HepG2 (cell line): ENCODE data around the gene TBX10. TPM values are rescaled to one million over a fixed set of nuclear protein-coding genes. Genes with fewer than 3 reads are reported as not detected.

ENCODE experiments used
- DMAP1 ChIP-seq: IDR thresholded peaks from 2 replicates; pipeline ENCODE4 v1.6.1; 2016
- HMGXB4 ChIP-seq, 2 experiments: sonication (generic) in 1 of 2; formaldehyde crosslinking in 1 of 2; IDR thresholded peaks; 2 replicates each; pipeline versions ENCODE4 v1.4.0 to v1.6.1; 2018 to 2020; ENCODE audit warnings: missing genetic modification reagents in 2 of 2, borderline replicate concordance in 1 of 2, low read depth in 1 of 2, mild to moderate bottlenecking in 1 of 2, missing biosample characterization in 1 of 2
- KDM2A ChIP-seq: sonication (generic); formaldehyde crosslinking; IDR thresholded peaks from 2 replicates; pipeline ENCODE4 v1.4.0; 2020; ENCODE audit warnings: low read depth, missing genetic modification reagents, borderline replicate concordance
- KDM5A ChIP-seq: fragments of 200-600 bp; sonication (generic); IDR thresholded peaks from 2 replicates; pipeline ENCODE4 v1.7.0; 2018; ENCODE audit warnings: antibody characterized with exemption, mild to moderate bottlenecking, low read length, borderline replicate concordance
- KDM5B ChIP-seq: sonication (generic); formaldehyde crosslinking; IDR thresholded peaks from 2 replicates; pipeline ENCODE4 v1.4.0; 2020; ENCODE audit warnings: missing genetic modification reagents, mild to moderate bottlenecking, borderline replicate concordance
- KLF6 ChIP-seq: IDR thresholded peaks from 2 replicates; pipeline ENCODE4 v1.8.0; 2016; ENCODE audit warnings: missing biosample characterization, missing genetic modification reagents
- NFATC3 ChIP-seq: sonication (generic); formaldehyde crosslinking; IDR thresholded peaks from 2 replicates; pipeline ENCODE4 v1.5.1; 2020; ENCODE audit warnings: mild to moderate bottlenecking, missing genetic modification reagents
- SMC3 ChIP-seq: IDR thresholded peaks from 2 replicates; pipeline ENCODE4 v1.6.1; 2011; ENCODE audit warnings: low read length, improper control_type of control experiment
- SP2 ChIP-seq: sonication (generic); formaldehyde crosslinking; IDR thresholded peaks from 2 replicates; pipeline ENCODE4 v1.5.1; 2020; ENCODE audit warnings: mild to moderate bottlenecking, missing genetic modification reagents
- TEAD3 ChIP-seq: optimal IDR thresholded peaks from 2 replicates; pipeline ENCODE3; 2016; ENCODE audit warnings: borderline replicate concordance
- UBTF ChIP-seq: sonication (generic); formaldehyde crosslinking; IDR thresholded peaks from 2 replicates; pipeline ENCODE4 v1.4.0; 2020; ENCODE audit warnings: mild to moderate bottlenecking, missing genetic modification reagents
- XRCC5 ChIP-seq: fragments of 200-400 bp; formaldehyde crosslinking; optimal IDR thresholded peaks from 2 replicates; pipeline ENCODE3; 2017; ENCODE audit warnings: mild to moderate bottlenecking, low read length
- YY1 ChIP-seq: IDR thresholded peaks from 2 replicates; pipeline ENCODE4 v1.6.1; 2011; ENCODE audit warnings: low read length, low read depth, moderate library complexity, mild to moderate bottlenecking; ENCODE audit not compliant: insufficient read depth, insufficient replicate concordance
- ZBTB33 ChIP-seq: sonication (generic); formaldehyde crosslinking; IDR thresholded peaks from 2 replicates; pipeline ENCODE4 v1.4.0; 2020; ENCODE audit warnings: missing genetic modification reagents
- ZMYM3 ChIP-seq: sonication (generic); formaldehyde crosslinking; IDR thresholded peaks from 2 replicates; pipeline ENCODE4 v1.5.1; 2020; ENCODE audit warnings: mild to moderate bottlenecking, missing genetic modification reagents
- ZNF292 ChIP-seq: sonication (generic); formaldehyde crosslinking; IDR thresholded peaks from 2 replicates; pipeline ENCODE4 v1.8.1; 2022; ENCODE audit warnings: mild to moderate bottlenecking, low read depth, missing genetic modification reagents, borderline replicate concordance
- ZNF501 ChIP-seq: sonication (generic); formaldehyde crosslinking; IDR thresholded peaks from 2 replicates; pipeline ENCODE4 v1.5.1; 2020; ENCODE audit warnings: mild to moderate bottlenecking, moderate library complexity, missing genetic modification reagents
- ZNF629 ChIP-seq: sonication (generic); formaldehyde crosslinking; conservative IDR thresholded peaks from 2 replicates; pipeline ENCODE4 v1.5.0; 2020; ENCODE audit warnings: missing genetic modification reagents
- ZNF687 ChIP-seq: sonication (generic); formaldehyde crosslinking; IDR thresholded peaks from 2 replicates; pipeline ENCODE4 v1.5.1; 2020; ENCODE audit warnings: mild to moderate bottlenecking, missing genetic modification reagents, moderate library complexity
- polyA plus RNA-seq, 8 experiments: library from polyadenylated mRNA; depleted of rRNA in 3 of 8; stranded (reverse) in 7 of 8; unstranded in 1 of 8; fragments of >200 nt; fragmentation: Illumina TruSeq in 4 of 8; extraction: Trizol in 4 of 8; gene quantifications; 2 replicates each; pipeline versions ENCODE4 v1.2.1 to v1.2.3, GENCODE V29; 2011 to 2016; ENCODE audit warnings: low read depth in 4 of 8, missing spikeins in 1 of 8, mixed read lengths in 1 of 8; ENCODE audit not compliant: insufficient read depth in 1 of 8
- total RNA-seq, 5 experiments: library from RNA; depleted of rRNA; stranded (reverse); fragments of >200 nt; fragmentation: Illumina TruSeq; extraction: Trizol; gene quantifications; 2 replicates each; pipeline ENCODE4 v1.2.3, GENCODE V29; 2016; ENCODE audit warnings: low read depth in 1 of 5

The TBX10 gene
- total and polyA plus RNA-seq, 2 of the 13 experiments (the other 11 are each of a cell fraction or from before 2014, with no cell fraction given), result 0.27 to 1.7 TPM

GRCh38 chr11:67648140-67648795 is 8.7 kb upstream of the TBX10 start (continued):
- TF ChIP-seq ZBTB33 (CRISPR knock-in tag) (0 out of 2 replicates have a peak, but pooled peaks have one; percentile 43), XRCC5 (peak; percentile 30), ZNF629 (CRISPR knock-in tag) (peak; percentile 76), KDM2A (peak; percentile 30; the same call in 1 of the 2 replicates), KDM5B (CRISPR knock-in tag) (peak; percentile 37; the same call in 1 of the 2 replicates), ZNF292 (0 out of 2 replicates have a peak, but pooled peaks have one; percentile 42), YY1 (peak; percentile 27), SP2 (CRISPR knock-in tag) (no peak), UBTF (CRISPR knock-in tag) (peak; percentile 45; the same call in 1 of the 2 replicates), SMC3 (peak; percentile 42; the same call in 1 of the 2 replicates), KLF6 (CRISPR knock-in tag) (no peak), ZMYM3 (CRISPR knock-in tag) (peak; percentile 41; the same call in 1 of the 2 replicates), KDM5A (no peak), TEAD3 (CRISPR knock-in tag) (peak; percentile 21), HMGXB4 (CRISPR knock-in tag; IDR thresholded peaks at IDR 0.05; ENCODE audit: borderline replicate concordance in 1 of 2, low read depth in 1 of 2) (peak in 1 of 2 experiments; percentile 33; a peak in 1 of 4 replicates), DMAP1 (CRISPR knock-in tag) (no peak), ZNF501 (CRISPR knock-in tag) (peak; percentile 52; the same call in 1 of the 2 replicates), NFATC3 (CRISPR knock-in tag) (no peak), ZNF687 (CRISPR knock-in tag) (peak; percentile 47; the same call in 1 of the 2 replicates)
